ENCODE results near the gene TRAF3IP1. TPM values are rescaled to one million over a fixed set of nuclear protein-coding genes. Genes with fewer than 3 reads are reported as not detected.

TRAF3IP1 gene
- total RNA-seq, 1 experiment from 2014 or later: 7.0 TPM

GRCh38 chr2:238446371-238446770, 126.1 kb downstream of the TRAF3IP1 start:
- DNase-seq (ENCODE audit: low read depth): no peak

DNA sequence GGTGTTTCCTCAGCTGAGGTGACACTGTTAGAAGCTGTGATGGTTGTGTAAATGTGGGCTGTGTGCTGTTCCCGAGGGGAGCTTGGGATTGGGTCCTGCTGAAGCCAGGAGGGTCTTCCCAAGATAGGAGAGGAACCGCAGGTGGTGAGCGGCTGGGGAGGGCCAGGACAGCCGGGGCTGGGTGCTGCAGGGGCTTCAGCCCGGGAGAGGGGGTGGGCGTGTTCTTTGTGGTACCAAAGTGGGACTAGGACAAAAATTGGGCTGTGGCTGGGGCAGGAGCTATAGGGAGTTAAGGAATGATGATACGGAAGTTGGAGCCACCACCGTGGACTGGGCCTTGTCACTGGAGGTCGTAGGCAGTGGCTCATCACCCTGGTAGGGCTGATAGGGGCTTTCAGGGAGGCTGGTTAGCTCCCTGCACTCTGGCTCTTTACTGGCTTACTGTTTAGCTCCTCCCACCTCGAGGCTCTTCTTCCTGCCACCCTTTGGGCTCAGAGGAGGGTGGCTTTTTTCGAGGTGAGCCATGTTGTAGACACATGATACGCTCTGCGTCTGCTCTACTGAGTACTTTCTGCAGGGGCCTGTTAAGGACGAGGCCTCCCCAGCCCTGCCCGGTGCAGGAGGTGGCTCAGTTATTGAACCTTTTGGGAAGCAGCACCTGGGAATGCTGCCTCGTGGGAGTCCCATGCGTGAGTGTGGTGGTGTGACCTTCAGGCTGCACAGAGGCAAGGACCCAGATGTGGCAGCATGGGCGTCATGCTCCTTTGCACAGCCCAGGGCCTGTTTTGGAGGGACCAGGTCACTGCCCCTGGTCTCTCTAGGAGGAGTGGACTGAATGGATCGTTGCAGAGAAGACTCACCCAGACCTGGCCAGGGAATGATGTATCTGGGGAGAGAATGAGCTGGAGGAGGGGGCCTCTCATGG, 128.0 kb downstream of the TRAF3IP1 start:
- DNase-seq (ENCODE audit: low read depth): no peak

GRCh38 chr2:238449241-238449640, 128.9 kb downstream of the TRAF3IP1 start:
- no peak for DNase-seq (ENCODE audit: low read depth)

- no peak for DNase-seq (ENCODE audit: low read depth)
These were observed 129.6 kb downstream of the TRAF3IP1 start for GRCh38 chr2:238449909-238450417.

DNA sequence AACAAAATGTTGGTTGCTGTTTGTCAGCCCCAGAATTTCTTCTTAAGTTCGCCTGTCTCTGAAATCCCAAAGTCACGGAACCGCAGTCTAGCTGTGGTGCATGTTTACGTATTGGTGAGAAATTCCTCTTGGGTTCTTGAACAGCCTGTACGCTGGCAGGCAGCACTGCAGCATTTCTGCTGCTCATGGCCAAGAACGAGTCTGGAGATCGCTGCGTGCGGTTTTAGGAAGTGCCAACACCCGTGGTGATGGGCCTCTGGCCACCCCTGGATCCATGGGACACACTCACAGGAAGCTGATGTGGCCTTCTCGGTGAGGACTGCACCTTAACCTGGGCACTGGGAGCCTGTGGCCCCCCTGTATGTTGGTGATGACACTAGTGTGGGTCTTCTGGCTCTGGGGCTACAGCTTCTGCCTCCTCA, 130.1 kb downstream of the TRAF3IP1 start:
- DNase-seq (ENCODE audit: low read depth): no peak

Other genes starting within 250 kb of the TRAF3IP1 start
- 0.40 and 0.54 TPM in 2 replicates for gene ESPNL, start 220.2 kb upstream of the TRAF3IP1 start, total RNA-seq (2014; rRNA removed; shearing (Covaris generic))
- 0.17 TPM in 1 of 2 replicates, not detected in the other for gene KLHL30, start 181.8 kb upstream of the TRAF3IP1 start, total RNA-seq (2014; rRNA removed; shearing (Covaris generic))
- 3.6 and 6.8 TPM in 2 replicates for gene ERFE, start 161.5 kb upstream of the TRAF3IP1 start, total RNA-seq (2014; rRNA removed; shearing (Covaris generic))
- gene ILKAP, start 116.8 kb upstream of the TRAF3IP1 start, total RNA-seq (2014; rRNA removed; shearing (Covaris generic)): 27.9 and 29.5 TPM in 2 replicates
- 9.8 and 13.1 TPM in 2 replicates for gene HES6, start 80.5 kb upstream of the TRAF3IP1 start, total RNA-seq (2014; rRNA removed; shearing (Covaris generic))
- 1.7 and 3.3 TPM in 2 replicates for gene PER2, start 31.9 kb upstream of the TRAF3IP1 start, total RNA-seq (2014; rRNA removed; shearing (Covaris generic))
- 33.7 and 86.3 TPM in 2 replicates for gene ASB1, start 106.4 kb downstream of the TRAF3IP1 start, total RNA-seq (2014; rRNA removed; shearing (Covaris generic))

All from Daoy (cell line).